Skeletal muscle tissue (tissue), 4 donors: ENCODE data around the gene MAPKAP1. TPM values are rescaled to one million over a fixed set of nuclear protein-coding genes. Genes with fewer than 3 reads are reported as not detected.

Experiments
- H3K27ac ChIP-seq: one replicate; pipeline ENCODE4 v1.7.0; 2013; ENCODE audit warnings: mild to moderate bottlenecking, low read depth, low read length, inconsistent platforms
- H3K27me3 ChIP-seq, 3 donors: one replicate each; pipeline ENCODE4 v1.7.0; 2013; ENCODE audit warnings: low read length in 3 of 3; ENCODE audit not compliant: control insufficient read depth in 3 of 3, insufficient read depth in 3 of 3
- H3K36me3 ChIP-seq, 3 donors: one replicate each; pipeline ENCODE4 v1.7.0; 2013; ENCODE audit warnings: low read length in 3 of 3; ENCODE audit not compliant: control insufficient read depth in 3 of 3, insufficient read depth in 3 of 3
- H3K4me1 ChIP-seq, 3 donors: one replicate each; pipeline ENCODE4 v1.7.0; 2013; ENCODE audit warnings: low read length in 3 of 3, mild to moderate bottlenecking in 3 of 3; ENCODE audit not compliant: control insufficient read depth in 3 of 3, insufficient read depth in 3 of 3
- H3K4me3 ChIP-seq, 3 donors: one replicate each; pipeline ENCODE4 v1.7.0; 2013; ENCODE audit warnings: low read length in 3 of 3
- H3K9ac ChIP-seq, 3 donors: one replicate each; pipeline ENCODE4 v1.7.0; 2013; ENCODE audit warnings: low read length in 3 of 3, mild to moderate bottlenecking in 3 of 3, moderate library complexity in 2 of 3, low read depth in 1 of 3
- H3K9me3 ChIP-seq, 3 donors: one replicate each; pipeline ENCODE4 v1.7.0; 2013; ENCODE audit warnings: low read length in 3 of 3; ENCODE audit not compliant: control insufficient read depth in 3 of 3
- total RNA-seq: library from RNA; depleted of rRNA; stranded (reverse); fragments of >200 nt; gene quantifications from one replicate; pipeline ENCODE4 v1.2.3, GENCODE V29; 2014
- donor health status: Osteomylitis.

The MAPKAP1 gene
- total RNA-seq, 1 donor from 2014 or later, result 44.9 TPM

DNA sequence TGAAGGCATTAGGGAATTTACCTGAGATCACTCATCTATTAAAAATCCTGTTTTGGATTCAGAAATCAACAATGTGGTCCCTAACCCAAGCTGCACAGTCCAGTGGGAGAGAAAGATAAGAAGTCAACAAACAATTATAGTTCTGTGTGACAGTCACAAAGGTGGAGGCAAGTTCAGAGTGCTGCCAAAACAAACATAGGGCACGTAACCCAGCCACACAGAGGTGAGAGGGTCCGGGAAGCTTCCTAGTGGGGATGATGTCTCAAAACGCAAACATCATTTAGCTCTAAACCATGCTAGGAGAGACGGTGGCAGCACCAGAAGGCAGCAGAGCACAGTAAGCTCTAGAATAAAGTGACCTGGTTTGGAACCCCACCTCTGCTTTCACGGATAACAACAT lies 158.9 kb downstream of the MAPKAP1 start:
- no peaks in the 10 kb centered on the region for H3K27me3 ChIP-seq
- no peak overlapping the region for H3K4me3 ChIP-seq
- no peak overlapping the region for H3K9ac ChIP-seq
- peaks cover 13 to 27% (median 19%) of the 10 kb centered on the region in 3 donors for H3K4me1 ChIP-seq
- H3K27ac ChIP-seq, result no peak overlapping the region
- peaks cover 0 to 2% (median 0%) of the 10 kb centered on the region in 3 donors for H3K36me3 ChIP-seq
- no peaks in the 10 kb centered on the region for H3K9me3 ChIP-seq

DNA sequence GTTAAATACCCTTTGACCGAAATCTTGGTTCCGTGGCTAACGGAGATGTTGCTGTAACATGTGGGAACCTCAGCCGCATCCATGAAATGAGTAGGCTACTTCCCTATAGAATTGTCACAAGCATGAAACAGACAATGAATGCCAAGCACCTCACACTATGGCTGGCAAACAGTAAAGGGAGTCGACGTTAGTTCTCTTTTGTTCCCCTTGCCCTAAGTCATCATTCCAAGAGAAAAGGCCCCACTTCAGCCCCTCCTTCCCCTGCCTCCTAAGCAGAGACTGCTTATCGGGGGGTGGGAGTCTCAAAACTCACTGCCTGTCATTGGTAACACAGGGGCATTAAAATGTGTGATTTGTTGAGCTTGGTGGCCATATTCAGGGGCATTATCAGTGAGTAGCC lies 159.6 kb downstream of the MAPKAP1 start:
- H3K27me3 ChIP-seq, result no peaks in the 10 kb centered on the region
- H3K9me3 ChIP-seq, result no peaks in the 10 kb centered on the region
- H3K9ac ChIP-seq, result no peak overlapping the region
- no peak overlapping the region for H3K4me3 ChIP-seq
- peaks cover 0 to 5% (median 3%) of the 10 kb centered on the region in 3 donors for H3K36me3 ChIP-seq
- H3K27ac ChIP-seq, result no peak overlapping the region
- H3K4me1 ChIP-seq, result peaks cover 13 to 27% (median 19%) of the 10 kb centered on the region in 3 donors

DNA sequence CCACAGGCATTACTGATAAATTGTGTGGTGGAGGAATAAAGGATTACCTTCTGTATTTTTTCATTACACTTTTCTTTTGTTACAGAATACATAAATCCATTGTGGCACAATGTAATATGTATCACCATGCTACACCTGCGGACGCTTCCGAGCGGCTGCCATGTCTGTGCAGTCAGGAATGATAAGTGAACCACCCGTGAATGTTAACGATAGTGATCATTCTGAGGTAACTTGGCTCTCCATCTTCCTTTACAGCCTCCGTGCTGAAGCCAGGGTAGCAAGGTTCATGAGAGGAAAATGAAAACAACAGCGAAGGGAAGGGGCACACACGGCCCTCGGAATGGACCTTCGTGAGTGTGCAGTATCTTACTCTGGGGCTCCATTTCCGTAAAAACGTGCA lies 161.2 kb downstream of the MAPKAP1 start:
- H3K4me3 ChIP-seq, result no peak overlapping the region
- H3K36me3 ChIP-seq, result peaks cover 0 to 9% (median 3%) of the 10 kb centered on the region in 3 donors
- H3K4me1 ChIP-seq, result peaks cover 13 to 22% (median 16%) of the 10 kb centered on the region in 3 donors
- H3K9me3 ChIP-seq, result no peaks in the 10 kb centered on the region
- H3K27ac ChIP-seq, result no peak overlapping the region
- no peaks in the 10 kb centered on the region for H3K27me3 ChIP-seq
- H3K9ac ChIP-seq, result no peak overlapping the region

DNA sequence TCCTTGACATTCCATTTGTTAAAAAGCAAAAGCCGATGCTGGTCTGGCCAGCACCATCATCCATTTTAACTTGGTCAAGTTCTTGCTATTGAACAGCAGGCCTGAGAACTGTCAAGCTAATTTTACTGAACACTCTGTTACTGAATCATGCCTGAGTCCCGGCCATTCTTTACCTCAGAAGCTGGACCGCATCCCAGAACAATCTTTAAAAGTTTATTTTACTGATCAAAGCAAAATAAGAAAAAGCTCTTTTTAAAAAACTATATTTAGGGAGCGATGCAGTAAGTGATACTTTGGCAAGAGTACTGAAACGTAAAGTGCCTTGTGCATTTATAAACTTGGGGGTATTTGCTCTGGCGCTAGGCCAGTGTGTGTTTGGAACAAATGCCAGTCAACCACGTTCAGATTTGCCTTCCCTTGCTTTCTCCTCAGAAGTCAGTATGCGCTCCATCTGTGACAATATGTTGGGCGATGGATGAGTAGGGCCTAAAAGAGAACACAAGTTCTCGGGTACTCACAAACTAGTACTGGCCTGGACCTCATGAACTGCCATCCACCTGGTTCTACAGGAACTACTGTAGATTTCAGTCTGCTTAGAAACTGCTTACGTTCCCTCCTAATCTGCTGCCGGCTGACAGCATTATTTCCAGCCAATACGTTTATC lies 161.9 kb downstream of the MAPKAP1 start:
- Histone ChIP-seq H3K4me3 (no peak overlapping the region), H3K9me3 (no peaks in the 10 kb centered on the region), H3K27me3 (no peaks in the 10 kb centered on the region), H3K9ac (no peak overlapping the region), H3K27ac (no peak overlapping the region), H3K4me1 (peaks cover 10 to 16% (median 15%) of the 10 kb centered on the region in 3 donors), H3K36me3 (peaks cover 0 to 9% (median 3%) of the 10 kb centered on the region in 3 donors)

DNA sequence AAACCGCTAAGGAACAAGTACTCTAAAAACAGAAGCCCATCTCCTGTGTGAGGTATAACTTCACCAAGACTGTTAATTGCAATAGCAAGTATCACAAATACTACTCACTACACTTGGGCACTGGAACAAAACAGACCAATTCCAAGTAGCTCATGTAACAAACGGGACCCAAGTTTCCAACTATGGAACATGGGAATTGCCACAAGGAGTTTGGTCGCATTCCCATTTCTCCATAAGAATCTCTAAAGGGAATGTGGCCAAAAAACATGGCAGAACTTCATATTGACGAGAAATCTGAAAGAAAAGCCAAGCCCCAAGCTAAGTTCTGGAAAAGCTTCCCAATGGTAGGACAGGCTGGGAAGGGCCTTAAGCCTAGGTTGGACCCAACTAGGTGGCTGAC lies 162.5 kb downstream of the MAPKAP1 start:
- H3K36me3 ChIP-seq, result peaks cover 0 to 9% (median 3%) of the 10 kb centered on the region in 3 donors
- no peaks in the 10 kb centered on the region for H3K9me3 ChIP-seq
- no peak overlapping the region for H3K4me3 ChIP-seq
- no peak overlapping the region for H3K27ac ChIP-seq
- no peak overlapping the region for H3K9ac ChIP-seq
- H3K27me3 ChIP-seq, result no peaks in the 10 kb centered on the region
- peaks cover 4 to 10% (median 9%) of the 10 kb centered on the region in 3 donors for H3K4me1 ChIP-seq

DNA sequence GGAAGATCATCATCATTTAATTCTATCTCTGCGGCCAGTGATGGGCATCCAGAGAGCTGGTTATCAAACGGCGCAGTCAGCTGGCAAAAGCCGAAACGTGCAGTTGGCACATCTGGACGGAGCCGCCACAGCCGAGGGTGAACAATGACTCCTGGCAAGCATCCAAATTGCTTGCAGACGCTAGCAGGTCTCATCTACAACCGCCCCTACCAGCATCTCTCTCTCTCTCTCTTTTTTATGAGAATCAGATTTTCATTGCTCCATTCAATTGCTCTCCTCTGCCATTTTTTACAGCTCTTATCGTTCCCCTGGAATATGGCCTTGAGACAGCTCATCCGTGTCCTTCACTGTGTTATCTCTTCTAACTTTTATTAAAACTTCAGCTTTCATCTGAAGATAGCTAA lies 165.2 kb downstream of the MAPKAP1 start:
- no peak overlapping the region for H3K4me3 ChIP-seq
- H3K27me3 ChIP-seq, result no peaks in the 10 kb centered on the region
- no peaks in the 10 kb centered on the region for H3K9me3 ChIP-seq
- H3K27ac ChIP-seq, result no peak overlapping the region
- H3K4me1 ChIP-seq, result peaks cover 0 to 4% (median 4%) of the 10 kb centered on the region in 3 donors
- H3K9ac ChIP-seq, result no peak overlapping the region
- peaks cover 0 to 9% (median 3%) of the 10 kb centered on the region in 3 donors for H3K36me3 ChIP-seq

DNA sequence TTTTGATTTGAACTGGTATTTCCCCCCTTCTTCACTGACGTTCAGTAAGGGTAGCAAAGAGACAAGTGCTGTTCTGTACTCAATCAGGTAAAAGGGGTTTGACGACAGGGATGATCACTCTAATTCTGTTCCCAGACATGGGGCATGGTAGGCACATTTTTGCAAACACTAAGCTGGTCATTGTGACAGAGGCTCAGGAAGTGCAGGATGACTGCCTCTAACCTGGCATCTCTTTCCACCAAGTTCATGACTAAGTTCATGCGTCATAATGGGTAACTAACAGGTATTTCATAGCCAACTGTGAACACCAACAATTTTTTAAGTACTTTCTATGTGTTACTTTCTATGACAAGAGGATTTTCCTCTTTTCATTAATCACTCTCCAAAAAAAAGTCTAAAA lies 166.5 kb downstream of the MAPKAP1 start:
- no peak overlapping the region for H3K27ac ChIP-seq
- H3K4me1 ChIP-seq, result peaks cover 0 to 4% (median 4%) of the 10 kb centered on the region in 3 donors
- H3K9ac ChIP-seq, result no peak overlapping the region
- H3K9me3 ChIP-seq, result no peaks in the 10 kb centered on the region
- no peak overlapping the region for H3K4me3 ChIP-seq
- H3K36me3 ChIP-seq, result peaks cover 0 to 8% (median 3%) of the 10 kb centered on the region in 3 donors
- no peaks in the 10 kb centered on the region for H3K27me3 ChIP-seq

DNA sequence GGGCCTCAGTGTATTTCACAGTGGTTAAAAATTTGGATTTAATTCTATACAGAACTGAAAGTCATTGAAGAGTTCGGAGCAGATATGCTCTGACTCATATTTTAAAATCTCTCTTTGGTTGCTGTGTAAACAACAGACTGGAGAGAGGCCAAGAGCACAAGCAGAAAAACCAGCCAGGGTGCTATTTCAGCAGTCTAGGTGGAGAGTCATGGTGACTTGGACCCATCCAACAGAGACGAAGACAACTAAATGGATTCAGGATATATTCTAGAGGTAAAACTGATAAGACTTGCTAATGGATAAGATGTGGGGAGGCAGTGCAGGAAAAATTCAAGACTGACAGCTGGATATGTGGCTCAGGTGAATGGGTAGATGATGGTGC lies 168.9 kb downstream of the MAPKAP1 start:
- no peaks in the 10 kb centered on the region for H3K27me3 ChIP-seq
- no peaks in the 10 kb centered on the region for H3K4me1 ChIP-seq
- H3K36me3 ChIP-seq, result peaks cover 0 to 8% (median 3%) of the 10 kb centered on the region in 3 donors
- no peaks in the 10 kb centered on the region for H3K9me3 ChIP-seq
- no peak overlapping the region for H3K4me3 ChIP-seq
- no peak overlapping the region for H3K27ac ChIP-seq
- H3K9ac ChIP-seq, result no peak overlapping the region

DNA sequence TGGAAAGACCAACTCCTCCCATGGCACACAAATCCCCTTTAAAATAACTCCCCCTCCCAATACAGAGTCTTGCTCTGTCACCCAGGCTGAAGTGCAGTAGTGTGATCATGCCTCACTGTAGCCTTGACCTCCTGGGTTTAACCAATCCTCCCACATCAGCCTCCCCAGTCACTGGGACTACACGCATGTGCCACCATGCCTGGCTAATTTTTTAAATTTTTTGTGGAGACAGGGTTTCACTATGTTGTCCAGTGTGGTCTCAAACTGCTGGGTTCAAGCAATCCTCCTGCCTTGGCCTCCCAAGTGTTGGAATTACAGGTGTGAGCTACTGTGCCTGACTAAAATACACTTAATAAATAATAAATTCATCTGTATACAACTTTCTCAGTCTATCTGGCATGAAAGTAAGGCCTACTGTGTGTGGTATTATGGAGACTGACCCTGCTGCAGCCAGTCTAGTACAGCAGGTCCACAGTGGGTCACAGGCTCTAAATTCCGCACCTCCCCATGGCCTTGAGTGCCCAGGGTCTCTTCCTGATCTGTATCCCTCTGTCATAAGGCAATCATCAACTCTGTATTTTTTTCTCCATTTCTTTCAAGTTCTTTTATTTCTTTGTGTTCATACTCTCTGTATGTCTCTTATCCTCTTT lies 169.4 kb downstream of the MAPKAP1 start:
- H3K4me1 ChIP-seq, result no peaks in the 10 kb centered on the region
- no peak overlapping the region for H3K9ac ChIP-seq
- no peak overlapping the region for H3K4me3 ChIP-seq
- H3K27me3 ChIP-seq, result no peaks in the 10 kb centered on the region
- H3K9me3 ChIP-seq, result no peaks in the 10 kb centered on the region
- peaks cover 0 to 4% (median 0%) of the 10 kb centered on the region in 3 donors for H3K36me3 ChIP-seq
- H3K27ac ChIP-seq, result no peak overlapping the region

DNA sequence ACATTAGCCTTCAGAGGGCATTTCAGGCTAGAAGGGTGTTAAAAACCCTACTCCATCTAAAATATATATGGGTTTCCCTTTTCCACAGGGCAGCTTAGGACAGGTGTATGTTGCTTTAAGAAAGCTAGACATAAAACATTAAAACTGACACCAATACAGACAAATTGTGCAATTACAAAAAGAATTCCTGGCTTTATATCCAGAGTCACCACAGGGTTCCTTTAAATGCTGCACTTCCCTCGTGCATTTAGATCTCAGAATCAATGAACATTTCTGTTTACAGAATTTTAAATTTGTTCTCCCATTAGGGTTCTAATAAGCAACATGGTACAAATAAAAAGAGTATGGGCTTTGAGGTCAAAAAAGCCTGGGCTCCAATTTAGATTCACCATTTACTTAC lies 170.2 kb downstream of the MAPKAP1 start:
- H3K4me1 ChIP-seq, result no peaks in the 10 kb centered on the region

More for the DNA sequence above, 170.2 kb downstream of the MAPKAP1 start:
- no peak overlapping the region for H3K27ac ChIP-seq
- H3K36me3 ChIP-seq, result peaks cover 0 to 2% (median 0%) of the 10 kb centered on the region in 3 donors
- H3K9ac ChIP-seq, result no peak overlapping the region
- no peaks in the 10 kb centered on the region for H3K27me3 ChIP-seq
- no peak overlapping the region for H3K4me3 ChIP-seq
- H3K9me3 ChIP-seq, result no peaks in the 10 kb centered on the region
